Keratinocyte (primary cell): Measurements from ENCODE around the gene CPSF4. TPM values are rescaled to one million over a fixed set of nuclear protein-coding genes. Genes with fewer than 3 reads are reported as not detected.

ENCODE experiments used
- DNase-seq: peaks from one replicate; pipeline ENCODE4 v3.0.0-alpha.2; 2011; ENCODE audit warnings: low read depth, missing footprints, low spot score
- FAIRE-seq: peaks from 2 replicates; lab custom pipeline; 2011; peaks lifted over from hg19 to GRCh38; lab: Jason Lieb, UNC
- H2AFZ ChIP-seq: 2 replicates; pipeline ENCODE4 v1.6.0; 2012; ENCODE audit warnings: low read length, control low read depth, inconsistent platforms; ENCODE audit not compliant: control insufficient read depth
- H3K27ac ChIP-seq: 2 replicates; pipeline ENCODE4 v1.5.1; 2011; ENCODE audit warnings: low read length; ENCODE audit not compliant: control insufficient read depth, insufficient read depth
- H3K27me3 ChIP-seq: 3 replicates; pipeline ENCODE4 v1.6.0; 2011; ENCODE audit warnings: low read length; ENCODE audit not compliant: control insufficient read depth, insufficient read depth; ENCODE audit errors: extremely low read depth
- H3K36me3 ChIP-seq, 2 experiments: 2 replicates in 1 of 2; 3 replicates in 1 of 2; pipeline ENCODE4 v1.5.1; 2011; ENCODE audit warnings: low read length in 2 of 2, mild to moderate bottlenecking in 1 of 2; ENCODE audit not compliant: control insufficient read depth in 2 of 2, insufficient read depth in 2 of 2; ENCODE audit errors: extremely low read depth in 1 of 2
- H3K4me1 ChIP-seq: 3 replicates; pipeline ENCODE4 v1.5.1; 2011; ENCODE audit warnings: low read length; ENCODE audit not compliant: control insufficient read depth, insufficient read depth; ENCODE audit errors: extremely low read depth
- H3K4me2 ChIP-seq: 3 replicates; pipeline ENCODE4 v1.6.0; 2011; ENCODE audit warnings: low read depth, low read length; ENCODE audit not compliant: control insufficient read depth, insufficient read depth; ENCODE audit errors: extremely low read depth
- H3K4me3 ChIP-seq, 3 experiments: fragments of 200-600 bp in 1 of 3; sonication (generic) in 1 of 3; 2 replicates in 2 of 3; 3 replicates in 1 of 3; pipeline ENCODE4 v1.5.1; 2011 to 2016; ENCODE audit warnings: low read length in 3 of 3, mild to moderate bottlenecking in 3 of 3, control low read depth in 2 of 3, inconsistent platforms in 1 of 3, low read depth in 1 of 3, mixed read lengths in 1 of 3, mixed run types in 1 of 3, moderate library complexity in 1 of 3; ENCODE audit not compliant: control insufficient read depth in 2 of 3, insufficient read depth in 2 of 3; ENCODE audit errors: extremely low read depth in 1 of 3
- H3K79me2 ChIP-seq: 2 replicates; pipeline ENCODE4 v1.6.0; 2012; ENCODE audit warnings: low read length; ENCODE audit not compliant: control insufficient read depth, insufficient read depth
- H3K9ac ChIP-seq: 3 replicates; pipeline ENCODE4 v1.6.0; 2011; ENCODE audit warnings: low read length; ENCODE audit not compliant: control insufficient read depth, insufficient read depth; ENCODE audit errors: extremely low read depth
- H3K9me1 ChIP-seq: 3 replicates; pipeline ENCODE4 v1.6.0; 2011; ENCODE audit warnings: low read length; ENCODE audit not compliant: control insufficient read depth, insufficient read depth; ENCODE audit errors: extremely low read depth
- H3K9me3 ChIP-seq: 2 replicates; pipeline ENCODE4 v1.5.1; 2012; ENCODE audit warnings: low read depth, low read length; ENCODE audit not compliant: control insufficient read depth
- H4K20me1 ChIP-seq: 3 replicates; pipeline ENCODE4 v1.6.0; 2011; ENCODE audit warnings: low read length; ENCODE audit not compliant: control insufficient read depth, insufficient read depth; ENCODE audit errors: extremely low read depth
- CTCF ChIP-seq, 3 experiments: IDR thresholded peaks in 1 of 3; conservative IDR thresholded peaks in 1 of 3; optimal IDR thresholded peaks in 1 of 3; 2 replicates in 2 of 3; 3 replicates in 1 of 3; pipeline versions ENCODE3 to v1.5.1; 2011; ENCODE audit warnings: low read length in 3 of 3, mild to moderate bottlenecking in 3 of 3, moderate library complexity in 2 of 3, control low read depth in 1 of 3, inconsistent platforms in 1 of 3; ENCODE audit not compliant: insufficient read depth in 2 of 3; ENCODE audit errors: extremely low read depth in 1 of 3
- EZH2 ChIP-seq: IDR thresholded peaks from one replicate; pipeline ENCODE4 v1.6.1; 2012; ENCODE audit warnings: inconsistent platforms, mild to moderate bottlenecking, low read length, moderate library complexity
- dilution Hi-C: fragments of 300-500 bp; cut with MboI; formaldehyde crosslinking; loops from one replicate; pipeline ENCODE4 v1.7.0; 2020; ENCODE audit warnings: low sequenced_read_pairs; ENCODE audit not compliant: extremely low pct_ligation_motif_present
- polyA plus RNA-seq, 5 experiments: library from polyadenylated mRNA; depleted of rRNA in 3 of 5; stranded (reverse) in 3 of 5; stranded (forward) in 1 of 5; unstranded in 1 of 5; fragments of >200 nt; gene quantifications; 1 replicate in 1 of 5; 2 replicates in 3 of 5; 3 replicates in 1 of 5; pipeline versions ENCODE4 v1.2.1 to v1.2.3, GENCODE V29; 2011 to 2012; ENCODE audit warnings: missing spikeins in 2 of 5, low read depth in 1 of 5, low replicate concordance in 1 of 5

The CPSF4 gene
- polyA plus RNA-seq, 1 donor (not counting 4 experiments of a cell fraction or from before 2014, with no cell fraction given) = 25.0 TPM

DNA sequence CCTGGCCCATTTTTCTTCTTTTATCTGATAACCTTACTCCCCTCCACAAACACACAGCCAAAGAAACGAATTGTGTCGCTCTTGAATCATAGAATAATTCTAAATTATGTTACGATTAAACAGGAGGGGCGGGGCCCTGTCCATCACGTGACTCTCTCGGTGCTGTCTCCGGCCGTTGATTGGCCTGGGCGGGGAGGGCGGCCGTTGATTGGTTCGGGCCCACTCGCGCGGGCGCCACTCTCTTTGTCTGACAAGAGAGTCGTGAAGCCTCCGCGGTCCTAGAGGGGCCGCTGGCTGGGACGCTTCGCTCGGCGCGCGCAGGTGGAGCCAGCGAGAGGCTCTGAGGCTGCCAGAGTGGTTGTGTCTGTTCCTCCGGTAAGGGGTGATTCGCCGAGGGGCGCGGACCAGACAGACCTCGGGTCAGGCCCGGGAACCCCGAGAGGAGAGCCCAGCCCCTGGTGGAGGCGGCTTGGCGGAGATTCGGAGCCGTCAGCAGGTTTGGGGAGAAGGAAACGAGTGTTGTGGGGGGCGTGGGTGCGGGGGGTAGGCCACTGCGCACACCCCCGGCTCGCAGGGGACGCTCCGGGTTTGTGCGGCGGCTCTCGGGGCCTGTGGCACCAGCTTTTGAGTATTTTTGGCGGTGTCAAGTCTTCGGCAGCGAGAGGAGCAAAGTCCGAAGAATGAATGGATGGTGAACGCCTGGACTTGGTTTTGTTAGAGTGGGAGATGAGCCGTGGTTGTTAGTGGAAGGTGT is 34.0 kb downstream of the CPSF4 start, which contains the start of gene ZNF789:
Gene ZNF789 (plus strand): TSS at position 330 of the 754 bp plus-strand sequence. CDS start 3,567 bp downstream, outside the sequence.
- H3K4me2 ChIP-seq = peak within 1 kb of the TSS; percentile 94
- peak within 1 kb of the TSS; percentile 91 for H3K9ac ChIP-seq
- DNase-seq (peak; percentile 83), FAIRE-seq (peak; percentile 36)
- H3K4me1 ChIP-seq = peaks cover 6% of the 10 kb centered on the region
- H3K27ac ChIP-seq = peak within 1 kb of the TSS; percentile 84
- peaks cover 0 to 1% of the 10 kb centered on the region in 2 experiments for H3K36me3 ChIP-seq
- no peaks in the 10 kb centered on the region for H3K9me1 ChIP-seq
- no peaks in the 10 kb centered on the region for H4K20me1 ChIP-seq
- H3K27me3 ChIP-seq = no peaks in the 10 kb centered on the region
- H3K9me3 ChIP-seq = no peaks in the 10 kb centered on the region
- dilution Hi-C loops = no loop called here
- H2AFZ ChIP-seq = peak within 1 kb of the TSS; percentile 87
- H3K4me3 ChIP-seq = peak within 1 kb of the TSS; percentile 91 to 100 (median 92)
- H3K79me2 ChIP-seq = peaks cover 42% of the 10 kb centered on the region
- TF ChIP-seq CTCF (optimal IDR thresholded peaks at IDR 0.05 in 1 of 3, IDR thresholded peaks at IDR 0.05 in 1 of 3, conservative IDR thresholded peaks at IDR 0.05 in 1 of 3; ENCODE audit: extremely low read depth in 1 of 3, insufficient read depth in 2 of 3, low read length in 3 of 3) (no peak), EZH2 (no peak)

DNA sequence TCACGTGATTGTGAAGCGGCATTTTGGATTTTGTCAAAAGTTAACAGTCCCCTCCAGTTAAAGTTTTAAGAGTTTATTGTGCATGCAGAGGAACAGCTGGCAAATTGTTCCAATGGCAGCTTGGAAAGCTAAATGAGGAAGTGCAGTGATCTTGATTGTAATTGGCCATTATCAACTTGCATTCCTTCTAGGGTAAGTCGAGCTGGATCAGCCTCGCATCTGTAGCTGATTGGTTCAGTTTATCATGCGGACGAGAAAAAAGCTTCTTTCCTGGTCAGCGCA is 34.5 kb downstream of the CPSF4 start:
- Histone ChIP-seq H4K20me1 (no peaks in the 10 kb centered on the region), H2AFZ (peak overlapping the region; percentile 86), H3K27me3 (no peaks in the 10 kb centered on the region), H3K4me2 (peak overlapping the region; percentile 94), H3K9me1 (no peaks in the 10 kb centered on the region), H3K36me3 (peaks cover 0 to 1% of the 10 kb centered on the region in 2 experiments), H3K4me3 (peak overlapping the region; percentile 91 to 100 (median 92)), H3K9ac (peak overlapping the region; percentile 91), H3K4me1 (peaks cover 6% of the 10 kb centered on the region), H3K27ac (peak overlapping the region; percentile 84), H3K79me2 (peaks cover 46% of the 10 kb centered on the region), H3K9me3 (no peaks in the 10 kb centered on the region)
- dilution Hi-C loops = no loop called here
- FAIRE-seq = peak; percentile 77
- no peak for DNase-seq
- TF ChIP-seq CTCF (optimal IDR thresholded peaks at IDR 0.05 in 1 of 3, IDR thresholded peaks at IDR 0.05 in 1 of 3, conservative IDR thresholded peaks at IDR 0.05 in 1 of 3; ENCODE audit: extremely low read depth in 1 of 3, insufficient read depth in 2 of 3, low read length in 3 of 3) (no peak), EZH2 (no peak)
